22Rv1 (cell line): ENCODE measurements around the gene SZT2.

Source experiments
- H3K27ac ChIP-seq: fragments of 450-650 bp; 2 replicates; pipeline ENCODE4 v1.5.1; 2017
- CTCF ChIP-seq: fragments of 450-650 bp; IDR thresholded peaks from 2 replicates; pipeline ENCODE4 v1.5.1; 2017; ENCODE audit warnings: mild to moderate bottlenecking
- ZFX ChIP-seq: fragments of 450-650 bp; IDR thresholded peaks from 2 replicates; pipeline ENCODE4 v1.6.1; 2017; ENCODE audit warnings: antibody characterized with exemption, borderline replicate concordance

The SZT2 gene

GRCh38 chr1:43419627-43420425, 30.1 kb downstream of the SZT2 start:
- TF ChIP-seq ZFX (no peak), CTCF (no peak)
- H3K27ac ChIP-seq, result no peak overlapping the region

GRCh38 chr1:43420874-43421273, 31.2 kb downstream of the SZT2 start:
- TF ChIP-seq CTCF (no peak), ZFX (no peak)
- H3K27ac ChIP-seq, result no peak overlapping the region

GRCh38 chr1:43421396-43421795, 31.7 kb downstream of the SZT2 start:
- TF ChIP-seq CTCF (no peak), ZFX (no peak)
- H3K27ac ChIP-seq, result no peak overlapping the region

- TF ChIP-seq CTCF, result no peak
- TF ChIP-seq ZFX, result no peak
- H3K27ac ChIP-seq, result no peak overlapping the region
These were observed 32.5 kb downstream of the SZT2 start for GRCh38 chr1:43421976-43422750.

- H3K27ac ChIP-seq, result no peak overlapping the region
- no peak for TF ChIP-seq ZFX
- TF ChIP-seq CTCF, result no peak
These were observed 33.4 kb downstream of the SZT2 start for GRCh38 chr1:43422995-43423671.

GRCh38 chr1:43423672-43424550, 34.2 kb downstream of the SZT2 start:
- TF ChIP-seq ZFX, result no peak
- no peak for TF ChIP-seq CTCF
- H3K27ac ChIP-seq, result no peak overlapping the region
